HepG2 (cell line): ENCODE measurements around the gene HYCC2. TPM values are rescaled to one million over a fixed set of nuclear protein-coding genes. Genes with fewer than 3 reads are reported as not detected.

Experiments used
- BCL6 ChIP-seq: IDR thresholded peaks from 2 replicates; pipeline ENCODE4 v1.6.1; 2016; ENCODE audit warnings: missing genetic modification reagents, missing compliant biosample characterization
- BRD4 ChIP-seq: sonication (generic); formaldehyde crosslinking; IDR thresholded peaks from 2 replicates; pipeline ENCODE4 v1.4.0; 2020; ENCODE audit warnings: missing genetic modification reagents
- ETV6 ChIP-seq: sonication (generic); formaldehyde crosslinking; conservative IDR thresholded peaks from 2 replicates; pipeline ENCODE4 v1.4.0; 2020; ENCODE audit warnings: missing genetic modification reagents
- HNF1B ChIP-seq: sonication (generic); formaldehyde crosslinking; IDR thresholded peaks from 2 replicates; pipeline ENCODE4 v1.5.1; 2020; ENCODE audit warnings: mild to moderate bottlenecking, moderate library complexity, missing genetic modification reagents
- HNF4A ChIP-seq: sonication (generic); formaldehyde crosslinking; IDR thresholded peaks from 2 replicates; pipeline ENCODE4 v1.4.0; 2020; ENCODE audit warnings: missing genetic modification reagents
- JARID2 ChIP-seq: sonication (generic); formaldehyde crosslinking; IDR thresholded peaks from 2 replicates; pipeline ENCODE4 v1.8.1; 2023; ENCODE audit warnings: missing genetic modification reagents, inconsistent platforms; ENCODE audit not compliant: insufficient replicate concordance
- KIAA2018 ChIP-seq: sonication (generic); formaldehyde crosslinking; IDR thresholded peaks from 2 replicates; pipeline ENCODE4 v1.5.0; 2020; ENCODE audit warnings: mild to moderate bottlenecking, missing genetic modification reagents, borderline replicate concordance
- PBX2 ChIP-seq: IDR thresholded peaks from 2 replicates; pipeline ENCODE4 v1.6.1; 2016; ENCODE audit warnings: control low read depth
- POGZ ChIP-seq: sonication (generic); formaldehyde crosslinking; IDR thresholded peaks from 2 replicates; pipeline ENCODE4 v1.4.0; 2020; ENCODE audit warnings: mild to moderate bottlenecking, missing genetic modification reagents
- TSC22D2 ChIP-seq: sonication (generic); formaldehyde crosslinking; IDR thresholded peaks from 2 replicates; pipeline ENCODE4 v1.5.1; 2020; ENCODE audit warnings: missing genetic modification reagents, mild to moderate bottlenecking, borderline replicate concordance
- ZBTB38 ChIP-seq: sonication (generic); formaldehyde crosslinking; IDR thresholded peaks from 2 replicates; pipeline ENCODE4 v1.5.1; 2020; ENCODE audit warnings: mild to moderate bottlenecking, missing genetic modification reagents
- ZNF256 ChIP-seq: sonication (generic); formaldehyde crosslinking; conservative IDR thresholded peaks from 2 replicates; pipeline ENCODE4 v1.4.0; 2020; ENCODE audit warnings: missing genetic modification reagents
- ZNF362 ChIP-seq: sonication (generic); formaldehyde crosslinking; IDR thresholded peaks from 2 replicates; pipeline ENCODE4 v1.4.0; 2020; ENCODE audit warnings: missing genetic modification reagents, mild to moderate bottlenecking, borderline replicate concordance
- ZNF614 ChIP-seq: IDR thresholded peaks from 2 replicates; pipeline ENCODE4 v1.6.1; 2018; ENCODE audit warnings: missing biosample characterization, missing genetic modification reagents, inconsistent platforms, borderline replicate concordance
- ZNF775 ChIP-seq: sonication (generic); formaldehyde crosslinking; IDR thresholded peaks from 2 replicates; pipeline ENCODE4 v1.4.0; 2020; ENCODE audit warnings: missing genetic modification reagents, mild to moderate bottlenecking, moderate library complexity, borderline replicate concordance
- ZNF816 ChIP-seq: sonication (generic); formaldehyde crosslinking; IDR thresholded peaks from 2 replicates; pipeline ENCODE4 v1.8.0; 2022; ENCODE audit warnings: missing genetic modification reagents, mild to moderate bottlenecking, borderline replicate concordance
- ZNF850 ChIP-seq: sonication (generic); formaldehyde crosslinking; conservative IDR thresholded peaks from 2 replicates; pipeline ENCODE4 v1.9.0; 2021; ENCODE audit warnings: mild to moderate bottlenecking, missing genetic modification reagents
- polyA plus RNA-seq, 8 experiments: library from polyadenylated mRNA; depleted of rRNA in 3 of 8; stranded (reverse) in 7 of 8; unstranded in 1 of 8; fragments of >200 nt; fragmentation: Illumina TruSeq in 4 of 8; extraction: Trizol in 4 of 8; gene quantifications; 2 replicates each; pipeline versions ENCODE4 v1.2.1 to v1.2.3, GENCODE V29; 2011 to 2016; ENCODE audit warnings: low read depth in 4 of 8, missing spikeins in 1 of 8, mixed read lengths in 1 of 8; ENCODE audit not compliant: insufficient read depth in 1 of 8
- total RNA-seq, 5 experiments: library from RNA; depleted of rRNA; stranded (reverse); fragments of >200 nt; fragmentation: Illumina TruSeq; extraction: Trizol; gene quantifications; 2 replicates each; pipeline ENCODE4 v1.2.3, GENCODE V29; 2016; ENCODE audit warnings: low read depth in 1 of 5

HYCC2 gene
- total and polyA plus RNA-seq, 2 of the 13 experiments (the other 11 are each of a cell fraction or from before 2014, with no cell fraction given) = 4.7 to 13.9 TPM

GRCh38 chr2:201114350-201114749 lies 42.9 kb upstream of the HYCC2 start (continued):
- TF ChIP-seq PBX2 (CRISPR knock-in tag) (no peak), BRD4 (CRISPR knock-in tag) (no peak), KIAA2018 (CRISPR knock-in tag) (no peak), JARID2 (CRISPR knock-in tag) (no peak), ETV6 (CRISPR knock-in tag) (no peak), ZNF775 (no peak), ZNF850 (CRISPR knock-in tag) (0 out of 2 replicates have a peak, but pooled peaks have one; percentile 30), ZBTB38 (CRISPR knock-in tag) (no peak), BCL6 (peak; percentile 19; the same call in 1 of the 2 replicates), ZNF362 (peak; percentile 53; the same call in 1 of the 2 replicates), POGZ (CRISPR knock-in tag) (peak; percentile 56; the same call in 1 of the 2 replicates), ZNF614 (no peak), HNF1B (CRISPR knock-in tag) (peak; percentile 46; the same call in 1 of the 2 replicates), ZNF816 (CRISPR knock-in tag) (0 out of 2 replicates have a peak, but pooled peaks have one; percentile 6), HNF4A (CRISPR knock-in tag) (peak; percentile 53; the same call in 1 of the 2 replicates), TSC22D2 (CRISPR knock-in tag) (no peak), ZNF256 (CRISPR knock-in tag) (no peak)
